MCF 10A (cell line): ENCODE measurements around the gene ESCO1. TPM values are rescaled to one million over a fixed set of nuclear protein-coding genes. Genes with fewer than 3 reads are reported as not detected.
A peak's percentile ranks its signal among the peaks of the same experiment; 100 is the strongest.

Source experiments
- BruUV-seq: library from RNA; stranded (reverse); fragments of 400-500 nt; replicated peaks from 2 replicates; lab custom pipeline; 2021; lab: Mats Ljungman, UMichigan
- CTCF ChIA-PET: fragments of 300-600 bp; sonication (Branson Sonifier 250); formaldehyde crosslinking; extraction: SDS; loops from one replicate; lab custom pipeline; 2021; ENCODE audit warnings: antibody characterized with exemption, inconsistent platforms; lab: Yijun Ruan, JAX
- POLR2A ChIA-PET: fragments of 300-600, 350-650 bp; sonication (Branson Sonifier 250); formaldehyde crosslinking; extraction: SDS; loops from one replicate; lab custom pipeline; 2020; ENCODE audit warnings: antibody characterized with exemption, inconsistent platforms; lab: Yijun Ruan, JAX
- DNase-seq: peaks from one replicate; pipeline ENCODE4 v3.0.0-alpha.2; 2018; ENCODE audit not compliant: unreplicated experiment
- H3K27ac Mint-ChIP-seq: one replicate; pipeline ENCODE4 v1.8.0; 2022; ENCODE audit warnings: mild to moderate bottlenecking, low read depth, mixed read lengths; ENCODE audit not compliant: unreplicated experiment
- H3K27me3 Mint-ChIP-seq: one replicate; pipeline ENCODE4 v1.8.0; 2022; ENCODE audit warnings: mixed read lengths; ENCODE audit not compliant: insufficient read depth, unreplicated experiment
- H3K36me3 Mint-ChIP-seq: one replicate; pipeline ENCODE4 v1.8.0; 2022; ENCODE audit warnings: mild to moderate bottlenecking, moderate library complexity, mixed read lengths; ENCODE audit not compliant: insufficient read depth, unreplicated experiment
- H3K4me1 Mint-ChIP-seq: one replicate; pipeline ENCODE4 v1.8.0; 2022; ENCODE audit warnings: mixed read lengths; ENCODE audit not compliant: insufficient read depth, unreplicated experiment
- H3K4me3 Mint-ChIP-seq: one replicate; pipeline ENCODE4 v1.8.0; 2022; ENCODE audit warnings: mild to moderate bottlenecking, moderate library complexity, mixed read lengths; ENCODE audit not compliant: unreplicated experiment
- H3K9me3 Mint-ChIP-seq: one replicate; pipeline ENCODE4 v1.8.0; 2022; ENCODE audit warnings: mixed read lengths; ENCODE audit not compliant: unreplicated experiment
- intact Hi-C: fragments of 100-400 bp; cut with micrococcal nuclease; formaldehyde crosslinking; loops from 2 replicates; pipeline ENCODE4 v1.14.1; 2022
- total RNA-seq: library from RNA; stranded (reverse); gene quantifications from 2 replicates; pipeline ENCODE4 v1.2.3, GENCODE V29; 2022
- TF ChIP-seq, protein P1 (sequence below): fragments of 200-600 bp; IDR thresholded peaks from one replicate; pipeline ENCODE4 v1.8.0; 2022; ENCODE audit warnings: antibody characterized with exemption, mild to moderate bottlenecking; ENCODE audit not compliant: unreplicated experiment

The ESCO1 gene
- total RNA-seq, 1 experiment from 2014 or later: 19.2 TPM

- POLR2A ChIA-PET: interaction anchor here (1.0 to 1.6 kb wide), 2 partner anchors 24 to 66 kb away, joined by 3 to 4 read pairs; partner anchors contain the start of gene SNRPD1
- peak; percentile 48 for DNase-seq
- H3K27ac Mint-ChIP-seq: no peak overlapping the region
- H3K27me3 Mint-ChIP-seq: no peaks in the 10 kb centered on the region
- H3K4me3 Mint-ChIP-seq: no peak overlapping the region
- TF ChIP-seq, protein P1, sequence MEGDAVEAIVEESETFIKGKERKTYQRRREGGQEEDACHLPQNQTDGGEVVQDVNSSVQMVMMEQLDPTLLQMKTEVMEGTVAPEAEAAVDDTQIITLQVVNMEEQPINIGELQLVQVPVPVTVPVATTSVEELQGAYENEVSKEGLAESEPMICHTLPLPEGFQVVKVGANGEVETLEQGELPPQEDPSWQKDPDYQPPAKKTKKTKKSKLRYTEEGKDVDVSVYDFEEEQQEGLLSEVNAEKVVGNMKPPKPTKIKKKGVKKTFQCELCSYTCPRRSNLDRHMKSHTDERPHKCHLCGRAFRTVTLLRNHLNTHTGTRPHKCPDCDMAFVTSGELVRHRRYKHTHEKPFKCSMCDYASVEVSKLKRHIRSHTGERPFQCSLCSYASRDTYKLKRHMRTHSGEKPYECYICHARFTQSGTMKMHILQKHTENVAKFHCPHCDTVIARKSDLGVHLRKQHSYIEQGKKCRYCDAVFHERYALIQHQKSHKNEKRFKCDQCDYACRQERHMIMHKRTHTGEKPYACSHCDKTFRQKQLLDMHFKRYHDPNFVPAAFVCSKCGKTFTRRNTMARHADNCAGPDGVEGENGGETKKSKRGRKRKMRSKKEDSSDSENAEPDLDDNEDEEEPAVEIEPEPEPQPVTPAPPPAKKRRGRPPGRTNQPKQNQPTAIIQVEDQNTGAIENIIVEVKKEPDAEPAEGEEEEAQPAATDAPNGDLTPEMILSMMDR: no peak
- H3K4me1 Mint-ChIP-seq: peaks cover 12% of the 10 kb centered on the region
- peaks cover 40% of the 10 kb centered on the region for H3K36me3 Mint-ChIP-seq
- CTCF ChIA-PET: interaction anchor here (0.6 kb wide), 1 partner anchor 42 kb away, joined by 6 read pairs; no protein-coding TSS in a partner anchor
- intact Hi-C loops: loop anchor here (5.0 to 10.0 kb wide), 2 partner anchors 66 to 218 kb away; partner anchors contain the start of gene ABHD3
- no TSS peak for BruUV-seq
- H3K9me3 Mint-ChIP-seq: no peaks in the 10 kb centered on the region
Observed at GRCh38 chr18:21636769-21637168, 36.3 kb upstream of the ESCO1 start.

DNA sequence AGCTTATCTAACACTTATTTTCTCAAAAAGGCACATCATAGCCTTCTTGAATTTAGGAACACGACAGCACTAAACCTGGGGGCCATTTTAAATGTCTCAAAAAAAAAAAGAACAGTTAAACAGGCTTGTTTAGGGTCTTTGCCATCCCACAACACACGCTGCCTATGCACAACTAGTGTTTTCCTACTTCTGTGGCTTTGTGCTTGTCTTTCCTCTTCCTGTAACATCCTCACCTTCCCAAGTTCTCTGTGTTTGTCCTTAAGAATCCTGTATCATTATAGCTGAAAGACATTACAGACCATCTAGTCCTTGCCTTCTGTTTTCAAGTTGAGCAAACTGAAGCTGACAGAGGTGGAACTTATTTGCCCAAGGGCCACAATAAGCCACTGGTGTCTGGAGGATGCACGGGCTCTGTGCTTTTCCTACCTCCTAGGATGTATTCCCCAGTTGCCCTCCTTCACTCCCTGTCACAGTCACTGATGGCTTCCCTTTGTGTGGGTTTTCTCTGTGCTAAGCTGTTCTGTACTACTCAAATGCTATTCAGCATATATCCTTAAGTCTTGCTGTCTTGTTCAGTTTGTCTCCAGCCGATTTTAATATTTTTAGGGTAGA lies 34.2 kb upstream of the ESCO1 start:
- ChIA-PET POLR2A (interaction anchor here (1.3 kb wide), 1 partner anchor 35 kb away, joined by 4 read pairs; the partner anchor contains the start of gene ESCO1), CTCF (interaction anchor here (1.6 kb wide), 1 partner anchor 23 kb away, joined by 4 read pairs; the partner anchor contains the start of gene SNRPD1)
- H3K27ac Mint-ChIP-seq: no peak overlapping the region
- peaks cover 12% of the 10 kb centered on the region for H3K4me1 Mint-ChIP-seq
- H3K4me3 Mint-ChIP-seq: no peak overlapping the region
- H3K9me3 Mint-ChIP-seq: no peaks in the 10 kb centered on the region
- DNase-seq: no peak
- TF ChIP-seq, protein P1: no peak
- no TSS peak for BruUV-seq
- H3K36me3 Mint-ChIP-seq: peaks cover 53% of the 10 kb centered on the region
- intact Hi-C loops: loop anchor here (5.0 to 10.0 kb wide), 2 partner anchors 68 to 220 kb away; partner anchors contain the start of gene ABHD3
- no peaks in the 10 kb centered on the region for H3K27me3 Mint-ChIP-seq

GRCh38 chr18:21632393-21632792 lies 31.9 kb upstream of the ESCO1 start:
- no TSS peak for BruUV-seq
- no peak overlapping the region for H3K4me3 Mint-ChIP-seq
- ChIA-PET POLR2A (interaction anchor here (0.6 to 1.9 kb wide), 3 partner anchors 32 to 1311 kb away, joined by 3 to 11 read pairs (median 4); partner anchors contain the start of gene ESCO1), CTCF (interaction anchor here (0.6 to 1.4 kb wide), 10 partner anchors 10 to 623 kb away, joined by 3 to 7 read pairs (median 4); no protein-coding TSS in a partner anchor)
- no peaks in the 10 kb centered on the region for H3K27me3 Mint-ChIP-seq
- H3K27ac Mint-ChIP-seq: no peak overlapping the region
- peaks cover 75% of the 10 kb centered on the region for H3K36me3 Mint-ChIP-seq
- no peaks in the 10 kb centered on the region for H3K4me1 Mint-ChIP-seq
- no peaks in the 10 kb centered on the region for H3K9me3 Mint-ChIP-seq
- intact Hi-C loops: loop anchor here (10.0 kb wide), 1 partner anchor 222 kb away; no protein-coding TSS in a partner anchor
- TF ChIP-seq, protein P1: no peak
- no peak for DNase-seq
